Activated T-cell treated with anti-CD3 and anti-CD28 coated beads, Interleukin-2, amount 50 U/mL, for 48 hours (primary cell): ENCODE data around the gene HLA-DPB1.
"Not testable (repeated sequence)": the region's sequence is repeated elsewhere in the genome, so short reads cannot be mapped to it uniquely, and the experiment has no call there.

Experiments
- DNase-seq, 2 experiments: peaks; one replicate each; pipeline ENCODE4 v3.0.0-alpha.2; 2020

Gene HLA-DPB1

DNA sequence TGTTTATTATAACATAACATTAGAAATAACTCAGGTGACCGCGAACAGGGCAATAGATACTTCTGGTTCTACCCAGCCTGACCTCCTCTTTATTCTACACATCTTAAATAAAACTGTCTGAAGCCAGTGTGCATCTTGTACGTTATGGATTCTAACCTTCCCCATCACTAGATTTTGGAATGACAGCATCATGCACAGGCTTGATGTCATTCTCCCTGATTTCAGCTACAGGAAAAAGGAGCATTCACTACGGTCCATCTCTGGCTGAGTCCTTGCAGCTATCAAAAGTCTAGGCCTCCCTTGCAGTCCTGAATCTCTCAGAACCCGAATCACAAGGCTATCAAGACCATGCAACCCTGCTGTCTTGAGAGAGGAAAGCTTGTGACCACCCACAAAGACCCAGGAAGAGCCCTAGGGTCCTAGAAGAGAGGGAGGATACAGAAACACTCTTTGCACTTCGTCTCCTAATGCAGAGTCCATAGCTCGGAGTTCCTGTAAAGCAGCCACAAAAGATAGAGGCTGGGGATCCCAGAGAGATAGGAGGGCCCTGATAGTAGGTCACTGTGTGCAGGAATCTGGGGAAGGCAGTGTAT is 3.2 kb upstream of the HLA-DPB1 start:
- DNase-seq: no peak

DNA sequence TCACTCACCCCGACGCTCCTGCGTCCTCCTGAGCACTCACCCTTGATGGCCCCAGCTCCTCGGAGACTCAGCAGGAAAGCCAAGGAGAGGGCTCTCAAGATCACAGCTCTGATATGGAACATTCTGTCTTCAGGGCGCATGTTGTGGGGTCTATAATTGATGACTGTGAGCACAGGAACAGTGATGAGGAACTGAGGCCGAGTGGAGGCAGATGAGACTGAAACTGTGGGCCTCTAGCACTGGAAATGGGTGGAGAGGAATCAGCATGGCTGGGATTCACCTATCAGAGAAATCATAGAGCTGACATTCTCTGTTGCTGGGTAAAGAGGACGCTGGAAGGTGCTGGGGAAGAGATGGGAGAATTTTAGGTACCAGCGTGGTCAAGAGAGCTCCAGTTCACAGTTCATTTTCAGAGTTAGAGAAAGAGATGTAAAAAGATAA is 2.3 kb upstream of the HLA-DPB1 start, which contains the start of gene HLA-DPA1:
Gene HLA-DPA1, minus strand, starts transcription at position 219 of the 441 bp plus-strand sequence.
- peak; percentile 54 to 55 for DNase-seq

DNA sequence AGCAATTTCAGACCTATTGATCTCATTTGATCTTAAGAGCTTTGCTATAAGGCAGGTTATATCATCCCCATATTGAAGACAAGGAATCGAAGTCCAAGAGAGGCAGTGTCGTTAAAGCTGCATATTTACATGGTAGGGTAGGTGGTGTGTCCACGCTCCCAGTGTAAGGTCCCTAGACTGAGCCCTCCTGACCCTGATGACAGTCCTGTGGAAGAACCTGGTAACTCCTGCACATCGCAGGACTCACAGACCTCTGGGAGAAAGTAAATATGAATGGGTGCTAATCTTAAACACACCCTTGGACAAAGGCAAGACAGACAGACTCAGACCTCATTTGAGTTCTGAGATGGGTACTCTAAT is 602 bp upstream of the HLA-DPB1 start:
- no peak for DNase-seq

DNA sequence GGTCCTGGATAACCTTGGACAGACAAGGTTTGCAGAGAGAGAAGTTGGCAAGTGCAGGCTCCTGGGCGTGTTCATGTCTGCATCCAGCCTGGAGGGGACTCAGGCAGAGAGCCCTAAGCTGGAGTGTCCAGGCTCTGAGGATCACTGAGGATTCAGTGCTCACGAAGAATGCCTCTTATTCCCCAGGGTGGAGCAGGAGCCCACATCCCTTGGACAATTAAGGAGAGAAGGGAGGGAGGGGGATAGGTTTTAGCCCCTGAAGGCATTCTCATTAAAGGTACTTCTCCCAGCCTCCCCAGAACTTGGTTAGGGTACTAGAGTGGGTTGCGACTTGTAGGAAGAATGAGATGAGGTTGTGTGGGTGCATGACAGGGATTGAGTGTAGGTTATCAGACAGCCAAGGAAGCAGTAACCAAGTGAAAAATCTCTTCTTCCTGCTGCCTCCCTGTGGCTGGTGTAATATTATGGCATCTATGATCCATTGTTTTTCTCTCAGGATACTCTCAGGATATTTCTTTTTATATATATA is 680 bp downstream of the HLA-DPB1 start:
- no peak for DNase-seq

DNA sequence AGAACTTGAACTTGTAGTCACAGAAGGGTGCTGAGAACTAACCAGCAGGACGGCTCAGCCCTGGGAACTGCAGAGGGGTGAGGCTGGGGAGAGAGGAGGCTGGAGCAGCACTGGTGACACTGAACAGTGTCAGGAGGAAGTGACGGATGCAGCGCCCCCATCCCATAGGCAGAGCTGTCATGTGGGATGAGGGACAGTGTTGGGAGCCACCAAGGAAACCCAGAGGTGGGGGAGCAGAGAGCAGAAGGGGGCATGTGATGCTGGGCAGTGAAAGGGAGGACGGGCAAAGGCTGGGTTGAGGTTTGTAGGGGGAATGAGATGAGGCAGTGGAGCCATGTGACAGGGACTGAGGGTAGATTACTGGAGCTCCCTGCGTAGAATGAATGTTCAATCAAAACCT is 2.1 kb downstream of the HLA-DPB1 start:
- no peak for DNase-seq

DNA sequence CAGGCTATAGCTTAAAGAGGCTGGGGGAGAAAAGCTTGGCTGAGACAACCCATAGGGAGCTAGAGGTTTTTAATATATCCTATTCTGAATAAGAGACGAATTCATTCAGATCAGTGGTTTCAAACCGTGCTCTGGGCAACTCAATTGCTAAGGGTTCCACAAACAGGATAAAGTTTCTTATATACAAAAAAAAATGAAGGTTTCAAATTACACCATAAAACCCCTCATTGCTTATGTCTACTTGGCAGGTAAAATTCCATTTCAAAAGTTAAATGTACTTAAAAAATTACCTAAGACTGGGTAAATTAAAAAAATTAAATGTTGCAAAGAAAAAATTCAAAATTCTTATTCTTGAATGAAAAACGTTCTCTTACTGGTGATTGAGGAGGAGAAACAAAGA is 2.7 kb downstream of the HLA-DPB1 start:
- no peak for DNase-seq

DNA sequence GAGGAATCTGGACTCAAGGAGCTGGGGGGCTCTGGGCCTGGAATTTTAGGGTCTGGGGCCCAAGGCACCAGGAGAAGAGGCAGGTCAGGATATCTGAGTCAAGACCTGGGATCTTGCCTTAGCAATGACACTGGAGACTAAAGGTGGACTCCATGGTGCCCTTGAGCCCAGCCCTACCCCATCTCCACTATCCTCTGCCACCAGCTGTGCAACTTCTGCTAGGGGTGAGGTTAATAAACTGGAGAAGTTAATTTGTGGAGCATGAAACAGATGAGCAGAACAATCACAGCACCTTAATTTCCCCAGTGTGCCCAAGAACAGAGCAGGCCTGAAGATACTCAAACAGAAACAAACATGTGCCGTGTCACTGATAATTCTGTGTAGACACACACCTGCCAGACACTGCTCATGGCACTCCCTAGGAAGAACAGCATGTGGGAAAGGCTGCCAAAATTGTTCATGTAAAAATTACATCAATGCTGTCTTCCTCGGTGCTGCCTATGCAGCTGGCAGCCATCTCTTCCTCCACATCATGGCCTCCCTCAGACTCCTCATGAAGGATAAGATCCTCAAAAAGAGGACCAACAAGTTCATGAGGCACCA is 3.2 kb downstream of the HLA-DPB1 start:
- DNase-seq: no peak

DNA sequence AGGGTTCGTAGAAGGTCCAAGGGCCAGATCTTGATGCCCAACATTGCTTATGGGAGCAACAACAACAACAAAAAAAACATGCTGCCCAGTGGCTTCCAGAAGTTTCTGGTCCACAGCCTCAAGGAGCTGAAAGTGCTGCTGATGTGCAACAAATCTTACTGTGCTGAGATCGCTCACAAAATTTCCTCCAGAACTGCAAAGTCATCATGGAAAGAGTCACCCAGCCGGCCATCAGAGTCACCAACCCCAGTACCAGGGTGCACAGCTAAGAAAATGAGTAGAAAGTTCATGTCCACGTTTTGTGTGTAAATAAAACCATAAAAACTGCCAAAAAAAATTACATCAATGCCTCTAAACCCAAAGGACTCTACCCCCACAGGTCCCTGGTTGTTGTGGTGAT is 3.8 kb downstream of the HLA-DPB1 start:
- DNase-seq: no peak

DNA sequence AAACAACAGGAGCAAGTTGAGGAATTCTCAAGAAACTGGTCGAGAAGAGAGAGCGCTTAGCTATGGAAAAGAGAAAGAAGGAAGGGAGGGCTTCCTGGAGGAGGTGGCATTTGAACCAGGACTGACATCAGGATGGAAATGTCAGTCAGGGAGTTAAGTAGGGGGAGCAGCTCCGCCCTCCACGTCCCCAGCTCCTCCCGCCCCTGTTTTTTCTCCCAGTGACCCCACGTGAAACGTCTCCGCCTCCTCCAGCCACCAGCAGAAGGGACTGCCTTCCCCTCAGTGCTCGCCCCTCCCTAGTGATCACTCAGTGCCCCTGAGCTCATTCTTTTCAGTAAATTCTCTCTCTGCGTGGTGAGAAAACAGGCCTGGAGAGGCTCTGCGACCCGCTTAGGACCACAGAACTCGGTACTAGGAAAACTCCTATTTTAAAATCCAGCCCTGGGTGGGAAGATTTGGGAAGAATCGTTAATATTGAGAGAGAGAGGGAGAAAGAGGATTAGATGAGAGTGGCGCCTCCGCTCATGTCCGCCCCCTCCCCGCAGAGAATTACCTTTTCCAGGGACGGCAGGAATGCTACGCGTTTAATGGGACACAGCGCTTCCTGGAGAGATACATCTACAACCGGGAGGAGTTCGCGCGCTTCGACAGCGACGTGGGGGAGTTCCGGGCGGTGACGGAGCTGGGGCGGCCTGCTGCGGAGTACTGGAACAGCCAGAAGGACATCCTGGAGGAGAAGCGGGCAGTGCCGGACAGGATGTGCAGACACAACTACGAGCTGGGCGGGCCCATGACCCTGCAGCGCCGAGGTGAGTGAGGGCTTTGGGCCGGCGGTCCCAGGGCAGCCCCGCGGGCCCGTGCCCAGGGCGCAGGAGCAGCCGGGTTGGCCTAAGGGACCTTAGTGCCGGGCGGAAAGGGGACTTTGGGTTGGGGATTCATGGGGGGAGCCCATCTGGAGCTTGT is 4.6 kb downstream of the HLA-DPB1 start:
- DNase-seq: no peak

DNA sequence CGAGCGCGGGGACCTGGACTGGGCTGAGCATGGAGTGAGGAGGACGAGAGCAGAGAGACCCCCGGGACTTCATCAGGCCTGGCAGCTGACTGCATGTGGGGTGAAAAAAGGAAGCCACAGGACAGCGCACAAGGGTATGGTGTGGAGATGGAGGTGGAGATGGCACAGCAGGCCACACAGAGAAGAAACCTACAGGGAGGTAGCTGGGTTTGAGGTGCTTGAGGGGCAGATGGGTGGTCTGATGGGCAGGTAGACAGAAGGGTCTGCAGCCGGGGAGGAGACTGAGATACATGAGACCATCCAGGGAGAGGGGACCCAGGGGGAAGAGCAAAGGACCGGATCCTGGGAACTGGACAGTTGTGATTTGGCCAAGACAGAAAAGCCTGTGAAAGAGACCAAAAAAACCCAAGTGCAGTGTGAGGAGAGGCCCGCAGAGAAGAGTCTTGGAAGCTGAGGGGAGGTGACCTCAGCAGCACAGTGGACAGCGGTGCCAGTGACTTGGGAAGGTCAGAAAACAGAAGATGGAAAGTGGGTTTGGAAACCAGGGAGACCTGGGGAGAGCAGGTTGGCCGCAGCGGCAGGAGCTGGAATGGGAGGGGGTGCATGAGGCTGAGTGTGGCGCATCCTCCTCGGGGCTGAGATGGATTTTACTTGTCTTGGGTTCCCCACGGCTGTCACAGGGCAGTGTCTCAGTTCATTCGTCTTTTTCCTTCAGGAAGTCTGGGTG is 5.5 kb downstream of the HLA-DPB1 start:
- DNase-seq: no peak

DNA sequence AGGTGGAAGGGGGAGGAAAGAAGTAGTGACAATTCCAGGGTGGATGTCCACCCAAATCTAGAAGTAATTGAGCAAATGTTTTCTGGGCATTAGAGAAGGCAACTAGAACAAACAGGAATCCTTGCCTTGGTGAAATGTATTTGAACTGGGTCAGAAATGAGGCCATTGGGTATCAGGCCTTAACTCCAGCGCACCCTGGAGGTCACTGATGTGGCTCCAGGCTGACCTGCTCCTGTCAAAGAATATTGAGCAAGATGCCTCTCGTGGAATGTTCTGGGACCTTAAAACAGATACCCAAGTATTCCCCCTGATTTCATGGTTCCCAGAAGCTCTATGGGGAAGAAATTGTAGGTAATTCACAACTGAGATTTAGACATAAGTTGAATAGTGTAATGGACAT is 6.9 kb downstream of the HLA-DPB1 start:
- no peak for DNase-seq

DNA sequence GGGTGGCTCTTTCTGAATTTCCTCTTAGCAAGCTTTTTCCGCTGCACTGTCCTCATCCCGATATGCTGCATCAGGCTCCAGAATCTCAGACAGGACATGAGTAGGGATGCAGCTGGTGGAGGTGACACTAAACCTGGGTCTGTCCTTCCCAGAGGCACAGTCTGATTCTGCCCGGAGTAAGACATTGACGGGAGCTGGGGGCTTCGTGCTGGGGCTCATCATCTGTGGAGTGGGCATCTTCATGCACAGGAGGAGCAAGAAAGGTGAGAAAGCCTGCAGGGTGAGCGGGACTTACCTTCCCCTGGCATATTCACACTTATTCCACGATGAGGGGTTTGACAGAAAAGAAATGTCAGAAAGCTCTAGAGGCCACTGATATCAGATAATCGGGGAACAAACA is 9.8 kb downstream of the HLA-DPB1 start:
- DNase-seq: no peak

DNA sequence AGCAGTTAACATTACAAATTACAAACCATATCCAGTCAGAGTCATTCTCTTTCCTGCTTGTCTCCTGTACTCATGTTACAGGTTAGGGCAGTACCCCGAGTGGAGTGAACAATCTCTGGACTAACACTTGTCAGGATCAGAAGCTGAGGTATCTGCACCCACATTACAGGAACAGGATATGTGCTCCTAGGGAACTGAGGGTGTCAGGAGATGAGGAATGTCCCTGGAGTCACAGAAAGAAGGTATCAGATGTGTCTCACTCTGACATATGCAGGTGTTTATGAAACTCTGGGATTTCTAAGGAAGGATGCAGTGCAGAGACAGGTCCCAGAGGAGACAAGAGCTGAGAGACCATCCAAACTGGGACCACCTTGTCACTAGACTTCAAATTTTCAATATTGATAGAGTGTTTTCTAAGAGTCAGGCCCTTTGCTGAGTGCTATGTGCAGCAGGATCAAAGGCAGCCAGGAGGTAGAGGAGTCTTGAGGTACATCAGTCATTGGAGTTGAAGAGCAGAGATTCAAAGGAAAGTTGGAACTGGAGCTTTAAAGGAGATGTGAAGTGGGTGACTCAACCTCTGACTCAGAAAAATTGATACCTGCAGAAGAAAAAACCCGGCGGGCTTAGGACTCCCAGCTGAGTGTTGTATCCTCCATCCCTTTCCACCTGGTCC is 12.6 kb downstream of the HLA-DPB1 start:
- no peak for DNase-seq

DNA sequence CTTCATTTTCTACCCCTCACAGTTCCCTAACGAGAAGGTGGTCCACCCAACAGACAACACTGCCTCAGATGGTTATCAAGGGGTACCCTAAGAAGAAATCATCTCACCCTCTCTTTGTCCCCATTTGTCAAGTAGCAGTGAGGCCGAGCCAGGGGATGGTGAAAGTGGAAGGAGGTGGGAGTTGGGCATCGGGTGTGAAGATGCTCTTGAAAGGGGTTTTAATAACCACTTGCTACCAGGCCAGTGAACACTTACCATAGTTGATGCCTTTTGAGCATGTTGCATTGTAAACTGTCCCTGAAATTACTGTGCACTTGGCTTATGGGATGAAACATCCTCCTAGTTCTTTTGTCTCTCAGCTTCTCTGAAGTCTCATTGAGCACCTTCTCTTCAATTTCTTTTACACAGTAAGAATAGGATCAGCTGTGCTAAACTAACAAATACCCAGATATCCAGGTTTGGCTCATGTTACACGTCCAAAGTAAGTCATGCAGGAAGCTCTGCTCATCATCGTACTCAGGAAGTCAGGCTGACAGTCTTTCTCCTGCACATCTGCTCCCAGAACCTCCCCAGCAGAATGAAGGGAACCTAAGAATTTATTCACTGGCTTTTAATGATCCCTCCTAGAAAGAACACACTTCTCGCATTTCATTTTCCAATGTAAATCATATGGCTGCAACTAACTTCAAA is 13.3 kb downstream of the HLA-DPB1 start:
- no peak for DNase-seq

DNA sequence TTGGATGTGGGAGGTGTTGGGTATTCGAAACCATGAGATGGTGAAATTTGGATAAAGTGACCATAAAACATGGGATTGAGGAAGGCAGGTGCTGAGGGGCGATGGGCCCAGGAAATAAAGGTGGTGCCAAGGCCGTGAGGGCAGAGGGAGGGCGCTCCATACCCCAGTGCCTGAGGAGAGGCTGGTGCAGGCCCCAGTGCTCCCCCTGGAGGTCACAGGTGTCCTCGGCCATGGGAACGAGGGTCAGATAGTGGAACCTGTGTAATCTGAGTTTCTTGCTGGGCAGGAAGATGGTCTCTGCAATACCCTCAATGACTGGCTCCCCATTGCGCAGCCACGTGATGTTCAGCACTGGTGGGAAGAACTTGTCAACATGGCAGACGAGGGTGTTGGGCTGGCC is 16.2 kb downstream of the HLA-DPB1 start:
- DNase-seq: peak; percentile 73 to 76

DNA sequence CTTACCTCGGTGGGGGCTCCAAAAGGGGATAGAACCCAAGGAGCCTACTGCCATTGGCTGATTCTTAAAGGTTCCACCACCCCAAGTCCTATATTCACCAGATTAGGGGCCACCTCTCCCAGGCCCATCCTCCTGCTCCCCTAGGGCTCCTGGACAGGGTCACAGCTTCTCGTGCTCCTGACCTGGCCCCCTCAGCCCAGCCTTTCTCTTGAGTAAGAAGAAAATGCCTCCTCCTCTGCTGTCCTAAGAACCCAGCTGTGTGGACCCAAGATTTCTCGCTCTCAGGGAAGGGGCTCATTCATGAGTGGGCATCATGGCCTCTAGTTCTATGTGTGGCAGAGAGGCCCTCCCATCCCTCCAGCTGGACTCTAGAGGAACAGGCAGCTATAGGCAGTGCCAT is 16.6 kb downstream of the HLA-DPB1 start:
- DNase-seq: no peak

DNA sequence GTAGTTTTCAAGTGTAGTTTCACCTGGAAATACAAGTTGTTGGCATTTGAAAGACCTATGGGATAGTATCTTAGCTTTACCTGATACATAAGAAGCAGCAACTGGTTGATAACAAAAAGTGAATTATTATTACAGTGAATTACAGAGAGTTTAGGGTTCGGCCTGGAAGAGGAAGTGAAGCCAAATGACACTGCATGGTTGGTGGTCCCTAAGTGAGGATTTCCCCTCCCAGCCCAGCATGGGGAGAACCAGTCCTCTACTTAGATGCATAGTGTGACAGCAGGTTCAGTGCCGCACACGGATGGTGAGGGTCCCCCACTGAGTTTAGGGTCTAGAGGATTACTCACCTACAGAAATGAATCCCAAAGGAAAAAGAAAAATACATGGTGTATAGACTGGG is 18.1 kb downstream of the HLA-DPB1 start:
- DNase-seq: no peak

DNA sequence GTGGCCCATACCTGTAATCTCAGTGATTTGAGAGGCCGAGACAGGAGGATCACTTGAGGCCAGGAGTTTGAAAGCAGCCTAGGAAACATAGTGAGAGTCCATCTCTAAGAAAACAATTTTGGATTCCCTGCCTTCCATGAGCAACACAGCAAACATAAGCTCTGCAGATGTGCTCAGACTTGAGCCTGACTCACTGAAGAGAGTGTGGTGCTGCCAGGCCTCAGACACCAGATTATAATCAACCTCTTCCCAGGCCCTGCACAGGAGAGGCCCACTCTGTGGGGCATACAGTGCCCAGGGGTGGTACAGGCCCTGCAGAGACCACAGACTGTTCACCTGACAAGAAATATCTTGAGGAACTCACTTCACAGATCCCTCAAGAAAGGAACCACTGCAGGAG is 19.9 kb downstream of the HLA-DPB1 start:
- no peak for DNase-seq

DNA sequence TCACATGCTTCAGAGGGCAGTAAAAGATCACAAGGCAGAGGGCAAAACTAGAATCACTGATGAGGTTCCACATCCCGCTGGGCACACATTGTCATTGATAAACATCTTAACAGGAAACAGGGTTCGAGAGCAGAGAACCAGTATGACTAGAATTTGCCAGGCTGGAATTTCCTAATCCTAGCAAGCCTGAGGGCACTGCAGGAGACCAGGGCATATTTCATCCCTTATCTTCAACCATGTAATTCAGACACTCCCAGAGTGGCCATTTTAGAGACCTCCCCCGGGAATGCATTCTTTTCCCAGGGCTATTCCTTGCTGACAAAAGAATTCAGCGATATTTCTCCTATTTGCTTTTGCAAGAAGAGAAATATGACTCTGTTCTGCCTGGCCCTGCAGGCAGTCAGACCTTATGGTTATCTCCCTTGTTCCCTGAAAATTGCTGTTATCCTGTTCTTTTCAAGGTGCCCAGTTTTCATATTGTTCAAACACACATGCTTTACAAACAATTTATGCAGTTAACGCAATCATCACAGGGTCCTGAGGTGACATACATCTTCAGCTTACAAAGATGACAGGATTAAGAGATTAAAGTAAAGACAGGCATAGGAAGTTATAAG is 25.4 kb downstream of the HLA-DPB1 start:
- DNase-seq: not testable (repeated sequence)

DNA sequence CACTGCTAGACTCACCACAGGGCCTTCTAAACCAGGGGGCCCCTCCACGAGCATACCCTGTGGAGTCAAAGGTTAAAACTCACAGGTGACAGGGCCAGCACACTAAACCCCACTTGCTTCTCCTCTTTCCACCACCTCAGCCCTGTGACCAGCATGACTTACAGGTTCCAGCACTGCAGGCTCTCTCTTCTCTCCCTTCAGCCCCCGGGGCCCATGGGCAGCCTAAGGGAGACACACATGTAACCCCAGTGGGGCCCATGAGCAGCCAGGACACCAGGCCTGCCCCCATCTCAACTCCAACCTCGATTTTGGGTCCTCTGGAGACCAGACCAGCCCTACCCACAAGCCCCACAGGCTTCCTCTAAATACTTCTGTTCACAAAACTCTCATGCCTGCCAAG is 28.0 kb downstream of the HLA-DPB1 start:
- DNase-seq: no peak

DNA sequence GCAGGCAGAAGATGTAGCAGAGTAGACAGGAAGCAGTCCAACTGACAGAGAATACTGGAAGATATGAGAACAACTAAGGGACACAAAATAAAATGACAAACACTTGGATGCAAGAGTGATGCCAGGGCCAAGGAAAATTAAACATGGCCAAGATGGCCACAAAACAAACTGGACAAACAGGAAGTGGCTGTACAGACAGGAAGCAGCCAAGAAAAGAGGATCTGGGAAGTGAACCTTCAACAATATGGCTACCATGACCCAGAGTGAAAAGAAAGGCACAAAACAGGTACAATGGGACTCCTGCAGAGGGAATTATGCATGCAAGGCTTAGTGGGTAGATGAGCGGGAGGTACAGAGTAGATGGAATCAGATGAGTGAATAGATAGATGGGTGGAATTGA is 29.1 kb downstream of the HLA-DPB1 start:
- no peak for DNase-seq
